ENCODE results near the gene SDR42E2. TPM values are rescaled to one million over a fixed set of nuclear protein-coding genes. Genes with fewer than 3 reads are reported as not detected.
"Not testable (repeated sequence)": the region's sequence is repeated elsewhere in the genome, so short reads cannot be mapped to it uniquely, and the experiment has no call there.

The SDR42E2 gene
- total RNA-seq, 2 donors from 2014 or later, result not detected

GRCh38 chr16:22171953-22172352, 9.6 kb downstream of the SDR42E2 start:
- WGBS, result 98% methylated on average over 5 of the region's 6 CpGs
- intact Hi-C loops (cut with DNase I), result no loop called here

GRCh38 chr16:22172642-22173041, 10.3 kb downstream of the SDR42E2 start:
- H3K4me1 ChIP-seq (replicated peaks); DNase-seq (ENCODE audit: low spot score); H3K27ac ChIP-seq; H3K27me3 ChIP-seq (replicated peaks; ENCODE audit: insufficient read depth); H3K4me3 ChIP-seq; H3K9me3 ChIP-seq; intact Hi-C loops (cut with DNase I); H3K36me3 ChIP-seq: not testable (repeated sequence)
- WGBS, result 92% methylated on average over 1 of the region's 1 CpG

More at GRCh38 chr16:22171953-22172352, 9.6 kb downstream of the SDR42E2 start:
- Histone ChIP-seq H3K36me3 (no peaks in the 10 kb centered on the region), H3K9me3 (no peaks in the 10 kb centered on the region), H3K27me3 (replicated peaks; ENCODE audit: insufficient read depth) (no peaks in the 10 kb centered on the region), H3K4me3 (no peak overlapping the region), H3K27ac (no peak overlapping the region), H3K4me1 (replicated peaks) (no peaks in the 10 kb centered on the region)
- TF ChIP-seq CTCF (IDR thresholded peaks at IDR 0.05) (no peak), POLR2AphosphoS5 (IDR thresholded peaks at IDR 0.05) (no peak), POLR2A (IDR thresholded peaks at IDR 0.05) (no peak)
- DNase-seq (ENCODE audit: low spot score), result no peak

- intact Hi-C loops (cut with DNase I), result no loop called here
- Histone ChIP-seq H3K4me1 (replicated peaks) (no peaks in the 10 kb centered on the region), H3K27ac (no peak overlapping the region), H3K27me3 (replicated peaks; ENCODE audit: insufficient read depth) (no peaks in the 10 kb centered on the region), H3K4me3 (no peak overlapping the region), H3K36me3 (no peaks in the 10 kb centered on the region), H3K9me3 (no peaks in the 10 kb centered on the region)
- TF ChIP-seq POLR2A (IDR thresholded peaks at IDR 0.05) (no peak), CTCF (IDR thresholded peaks at IDR 0.05) (no peak), POLR2AphosphoS5 (IDR thresholded peaks at IDR 0.05) (no peak)
- WGBS, result 69% methylated on average over 9 of the region's 9 CpGs
- no peak for DNase-seq (ENCODE audit: low spot score)
These were observed 12.3 kb downstream of the SDR42E2 start for GRCh38 chr16:22174642-22175041.

- TF ChIP-seq POLR2AphosphoS5 (IDR thresholded peaks at IDR 0.05), result no peak
- no peak for TF ChIP-seq CTCF (IDR thresholded peaks at IDR 0.05)
- TF ChIP-seq POLR2A (IDR thresholded peaks at IDR 0.05), result no peak
- H3K27ac ChIP-seq, result no peak overlapping the region
- no peaks in the 10 kb centered on the region for H3K36me3 ChIP-seq
- intact Hi-C loops (cut with DNase I), result no loop called here
- H3K9me3 ChIP-seq, result no peaks in the 10 kb centered on the region
- H3K4me3 ChIP-seq, result no peak overlapping the region
- no peaks in the 10 kb centered on the region for H3K4me1 ChIP-seq (replicated peaks)
- WGBS, result 73% methylated on average over 18 of the region's 18 CpGs
- H3K27me3 ChIP-seq (replicated peaks; ENCODE audit: insufficient read depth), result no peaks in the 10 kb centered on the region
- DNase-seq (ENCODE audit: low spot score), result no peak
These were observed 15.9 kb downstream of the SDR42E2 start for GRCh38 chr16:22177968-22178930.

GRCh38 chr16:22181426-22181825, 19.1 kb downstream of the SDR42E2 start:
- intact Hi-C loops (cut with DNase I), result no loop called here
- WGBS, result 87% methylated on average over 11 of the region's 11 CpGs
- H3K4me1 ChIP-seq (replicated peaks), result no peaks in the 10 kb centered on the region
- DNase-seq (ENCODE audit: low spot score), result no peak
- H3K27me3 ChIP-seq (replicated peaks; ENCODE audit: insufficient read depth), result no peaks in the 10 kb centered on the region
- H3K27ac ChIP-seq, result no peak overlapping the region
- H3K36me3 ChIP-seq, result no peaks in the 10 kb centered on the region
- TF ChIP-seq POLR2A (IDR thresholded peaks at IDR 0.05), result no peak
- TF ChIP-seq POLR2AphosphoS5 (IDR thresholded peaks at IDR 0.05), result no peak
- no peak for TF ChIP-seq CTCF (IDR thresholded peaks at IDR 0.05)
- no peak overlapping the region for H3K4me3 ChIP-seq
- H3K9me3 ChIP-seq, result no peaks in the 10 kb centered on the region
